HG03520 (cell line): ENCODE results near the gene EIF2S3B.
"Not testable (repeated sequence)": the region's sequence is repeated elsewhere in the genome, so short reads cannot be mapped to it uniquely, and the experiment has no call there.

Experiments used
- ATAC-seq: cut with Tn5 transposase; IDR thresholded peaks from one replicate; pipeline ENCODE4 v1.9.1; 2021; ENCODE audit warnings: mild to moderate bottlenecking, moderate library complexity; ENCODE audit not compliant: unreplicated experiment

Gene EIF2S3B

GRCh38 chr12:10505620-10506019 is at the start of gene EIF2S3B:
TSS of gene EIF2S3B (plus strand) at chr12:10505890. CDS start at chr12:10505903, 13 bp downstream.
- ATAC-seq, result no peak

- ATAC-seq, result no peak
Measured at GRCh38 chr12:10456856-10457255, 48.8 kb upstream of the EIF2S3B start.

- no peak for ATAC-seq
Measured at GRCh38 chr12:10457760-10458159, 47.9 kb upstream of the EIF2S3B start.

GRCh38 chr12:10466311-10466710 is 39.4 kb upstream of the EIF2S3B start:
- no peak for ATAC-seq

GRCh38 chr12:10469701-10470100 is 36.0 kb upstream of the EIF2S3B start:
- no peak for ATAC-seq

- not testable (repeated sequence) for ATAC-seq
Measured at GRCh38 chr12:10472808-10473207, 32.9 kb upstream of the EIF2S3B start.

GRCh38 chr12:10481901-10482300 is 23.8 kb upstream of the EIF2S3B start:
- not testable (repeated sequence) for ATAC-seq

GRCh38 chr12:10487328-10487727 is 18.4 kb upstream of the EIF2S3B start:
- ATAC-seq, result not testable (repeated sequence)

- ATAC-seq, result no peak
Measured at GRCh38 chr12:10491766-10492165, 13.9 kb upstream of the EIF2S3B start.

GRCh38 chr12:10497602-10498001 is 8.1 kb upstream of the EIF2S3B start:
- no peak for ATAC-seq

GRCh38 chr12:10498042-10498441 is 7.6 kb upstream of the EIF2S3B start:
- no peak for ATAC-seq

GRCh38 chr12:10501030-10501429 is 4.7 kb upstream of the EIF2S3B start:
- no peak for ATAC-seq

- no peak for ATAC-seq
Measured at GRCh38 chr12:10503460-10503859, 2.2 kb upstream of the EIF2S3B start.

GRCh38 chr12:10511756-10512355 is 6.2 kb downstream of the EIF2S3B start:
- ATAC-seq, result no peak

- no peak for ATAC-seq
Measured at GRCh38 chr12:10512798-10513197, 7.1 kb downstream of the EIF2S3B start.

- ATAC-seq, result no peak
Measured at GRCh38 chr12:10521555-10521954, 15.9 kb downstream of the EIF2S3B start.

GRCh38 chr12:10528174-10528953 is 22.7 kb downstream of the EIF2S3B start:
- no peak for ATAC-seq

- no peak for ATAC-seq
Measured at GRCh38 chr12:10529603-10530002, 23.9 kb downstream of the EIF2S3B start.

GRCh38 chr12:10537721-10538120 is 32.0 kb downstream of the EIF2S3B start:
- no peak for ATAC-seq

- ATAC-seq, result peak; percentile 86
Measured at GRCh38 chr12:10540776-10541205, 35.1 kb downstream of the EIF2S3B start.

GRCh38 chr12:10543499-10543898 is 37.8 kb downstream of the EIF2S3B start:
- ATAC-seq, result no peak

GRCh38 chr12:10551375-10551774 is 45.7 kb downstream of the EIF2S3B start:
- no peak for ATAC-seq
